ENCODE measurements around the gene CARHSP1.
"Not testable (repeated sequence)": the region's sequence is repeated elsewhere in the genome, so short reads cannot be mapped to it uniquely, and the experiment has no call there.

The CARHSP1 gene

DNA sequence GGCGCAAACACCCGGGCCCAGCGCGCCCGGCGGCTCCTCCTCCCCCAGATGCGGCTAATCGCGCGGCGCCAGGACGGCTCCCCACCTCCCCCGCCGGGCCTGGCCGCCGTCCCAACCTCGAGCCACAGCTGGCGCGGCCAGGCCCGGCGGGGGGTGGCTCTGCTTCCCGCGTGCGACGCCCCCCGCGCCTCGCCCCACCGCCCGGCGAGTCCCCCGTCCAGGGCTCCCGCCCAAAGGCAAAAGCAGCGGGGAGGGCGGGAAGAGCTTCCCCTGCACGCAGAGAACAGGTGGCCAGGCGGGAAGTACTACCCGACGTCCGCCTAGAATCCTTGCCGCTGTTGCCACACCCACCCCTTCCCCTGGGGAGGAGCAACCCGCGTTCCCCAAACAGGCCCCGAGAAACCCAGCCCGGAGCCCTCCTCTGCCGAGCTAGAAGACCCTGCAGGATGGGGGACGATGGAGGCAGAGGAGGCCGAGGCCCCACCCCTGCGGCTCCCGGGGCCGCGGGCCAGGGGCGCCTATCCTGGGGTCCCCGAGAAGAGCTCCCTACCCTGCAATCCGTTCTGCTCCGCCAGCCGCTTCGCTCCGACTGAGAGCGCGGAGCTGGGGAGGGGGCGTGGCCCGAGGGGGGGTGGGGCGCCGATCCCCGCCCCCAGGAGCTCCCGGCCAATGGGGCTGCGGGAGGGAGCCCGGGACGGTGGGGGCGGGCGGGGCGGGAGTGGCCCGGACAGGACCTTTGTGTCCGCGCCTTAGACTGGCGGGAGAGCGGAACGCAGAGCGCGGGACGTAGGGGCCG, at the start of gene CARHSP1:
Gene CARHSP1 (minus strand): TSS at position 591 of the 796 bp plus-strand sequence. CDS start 9,678 bp downstream, outside the sequence.
- peaks cover 33% of the 10 kb centered on the region for H3K4me1 ChIP-seq (ENCODE audit: control insufficient read depth, insufficient read depth, low read length)
- H3K36me3 ChIP-seq (ENCODE audit: control insufficient read depth, insufficient read depth, low read length) = peaks cover 6% of the 10 kb centered on the region
- H3K27me3 ChIP-seq (ENCODE audit: control insufficient read depth, insufficient read depth, low read length) = no peaks in the 10 kb centered on the region
- H3K4me3 ChIP-seq (ENCODE audit: low read depth, low read length) = peak within 1 kb of the TSS; percentile 98
- no peaks in the 10 kb centered on the region for H3K9me3 ChIP-seq (ENCODE audit: control insufficient read depth, insufficient read depth, low read length)
- peak within 1 kb of the TSS; percentile 89 for H3K9ac ChIP-seq (ENCODE audit: low read depth, low read length)
- H3K27ac ChIP-seq (ENCODE audit: low read depth, low read length) = peak within 1 kb of the TSS; percentile 90

DNA sequence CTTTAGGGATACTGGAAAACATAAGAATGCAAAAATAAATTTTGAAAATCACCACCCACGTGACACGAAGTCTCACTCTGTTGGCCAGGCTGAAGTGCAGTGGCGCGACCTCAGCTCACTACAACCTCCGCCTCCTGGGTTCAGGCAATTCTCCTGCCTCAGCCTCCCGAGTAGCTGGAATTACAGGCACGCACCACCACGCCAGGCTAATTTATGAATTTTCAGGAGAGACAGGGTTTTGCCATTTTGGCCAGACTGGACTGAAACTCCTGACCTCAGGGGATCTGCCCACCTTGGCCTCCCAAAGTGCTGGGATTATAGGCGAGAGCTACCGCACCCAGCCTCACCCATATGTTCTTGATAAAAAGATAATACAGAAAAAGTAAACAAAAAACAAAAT, 48.5 kb upstream of the CARHSP1 start:
- H3K9ac ChIP-seq (ENCODE audit: low read depth, low read length); H3K27me3 ChIP-seq (ENCODE audit: control insufficient read depth, insufficient read depth, low read length); H3K4me3 ChIP-seq (ENCODE audit: low read depth, low read length); H3K9me3 ChIP-seq (ENCODE audit: control insufficient read depth, insufficient read depth, low read length); H3K27ac ChIP-seq (ENCODE audit: low read depth, low read length); H3K4me1 ChIP-seq (ENCODE audit: control insufficient read depth, insufficient read depth, low read length): not testable (repeated sequence)
- H3K36me3 ChIP-seq (ENCODE audit: control insufficient read depth, insufficient read depth, low read length) = peaks cover 98% of the 10 kb centered on the region

DNA sequence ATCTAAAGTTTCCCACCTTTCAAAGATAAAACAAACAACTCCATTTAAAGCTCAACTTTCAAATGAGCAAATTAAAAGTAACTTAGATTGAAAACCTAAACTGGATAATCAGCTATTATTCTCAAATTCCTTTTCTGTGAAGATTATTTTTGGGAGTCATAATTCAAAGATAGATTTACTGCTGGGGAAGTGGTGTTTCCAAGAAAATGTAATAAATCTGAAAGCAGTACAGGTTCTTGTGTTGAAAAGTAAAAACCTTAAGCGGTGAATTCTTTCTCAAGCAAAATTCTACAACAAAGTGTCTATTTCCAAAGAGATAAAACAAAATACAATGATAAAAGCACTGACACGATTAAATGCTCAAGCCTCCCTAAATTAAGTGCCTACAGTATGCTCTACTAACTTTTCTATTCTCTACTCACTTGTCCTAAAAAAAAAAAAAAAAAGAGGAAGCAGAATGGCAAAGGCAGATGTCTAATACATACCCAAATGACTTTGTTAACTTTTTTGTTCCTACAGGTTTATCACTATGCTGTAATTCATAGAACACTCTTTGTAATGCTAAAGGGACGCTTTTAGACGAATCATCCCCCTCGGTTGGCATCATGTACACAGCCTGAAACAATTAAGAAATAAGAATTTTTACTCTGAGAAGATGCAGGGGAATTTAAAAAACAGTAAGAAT, 47.9 kb upstream of the CARHSP1 start:
- peaks cover 98% of the 10 kb centered on the region for H3K36me3 ChIP-seq (ENCODE audit: control insufficient read depth, insufficient read depth, low read length)
- no peak overlapping the region for H3K27ac ChIP-seq (ENCODE audit: low read depth, low read length)
- H3K4me1 ChIP-seq (ENCODE audit: control insufficient read depth, insufficient read depth, low read length) = 0 out of 2 replicates have a peak, but pooled peaks cover 3% of the 10 kb centered on the region
- no peaks in the 10 kb centered on the region for H3K27me3 ChIP-seq (ENCODE audit: control insufficient read depth, insufficient read depth, low read length)
- no peaks in the 10 kb centered on the region for H3K9me3 ChIP-seq (ENCODE audit: control insufficient read depth, insufficient read depth, low read length)
- no peak overlapping the region for H3K9ac ChIP-seq (ENCODE audit: low read depth, low read length)
- H3K4me3 ChIP-seq (ENCODE audit: low read depth, low read length) = no peak overlapping the region

DNA sequence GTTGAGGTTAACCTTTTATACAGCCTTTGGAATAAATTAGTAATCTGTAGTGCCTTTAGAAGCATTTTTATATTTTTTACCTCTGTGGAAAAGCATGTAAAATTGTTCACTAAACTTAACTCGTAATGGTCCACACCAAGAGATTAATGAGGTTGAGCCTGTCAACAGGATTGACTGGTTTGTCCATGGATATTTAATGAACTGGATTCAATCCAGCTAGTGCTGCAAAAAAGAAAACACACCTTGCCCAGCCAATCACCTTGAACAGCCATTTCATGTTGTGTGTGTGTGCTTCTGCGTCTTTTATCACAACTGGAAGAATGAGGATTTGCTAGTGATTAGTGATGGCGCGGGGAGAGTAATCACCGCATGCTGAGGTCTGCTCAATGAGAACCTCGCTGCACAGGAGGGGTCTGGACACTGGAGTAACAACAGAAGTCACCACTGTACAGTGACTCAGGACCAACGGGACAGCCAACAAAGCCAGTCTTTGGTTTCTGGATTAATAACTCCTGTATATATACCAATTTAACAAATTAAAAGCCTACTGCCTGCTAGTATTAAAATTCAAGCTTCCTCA, 47.0 kb upstream of the CARHSP1 start:
- H3K36me3 ChIP-seq (ENCODE audit: control insufficient read depth, insufficient read depth, low read length) = peaks cover 98% of the 10 kb centered on the region
- H3K9ac ChIP-seq (ENCODE audit: low read depth, low read length) = no peak overlapping the region
- H3K4me3 ChIP-seq (ENCODE audit: low read depth, low read length) = no peak overlapping the region
- peaks cover 9% of the 10 kb centered on the region for H3K4me1 ChIP-seq (ENCODE audit: control insufficient read depth, insufficient read depth, low read length)
- no peaks in the 10 kb centered on the region for H3K9me3 ChIP-seq (ENCODE audit: control insufficient read depth, insufficient read depth, low read length)
- H3K27me3 ChIP-seq (ENCODE audit: control insufficient read depth, insufficient read depth, low read length) = no peaks in the 10 kb centered on the region
- H3K27ac ChIP-seq (ENCODE audit: low read depth, low read length) = no peak overlapping the region

DNA sequence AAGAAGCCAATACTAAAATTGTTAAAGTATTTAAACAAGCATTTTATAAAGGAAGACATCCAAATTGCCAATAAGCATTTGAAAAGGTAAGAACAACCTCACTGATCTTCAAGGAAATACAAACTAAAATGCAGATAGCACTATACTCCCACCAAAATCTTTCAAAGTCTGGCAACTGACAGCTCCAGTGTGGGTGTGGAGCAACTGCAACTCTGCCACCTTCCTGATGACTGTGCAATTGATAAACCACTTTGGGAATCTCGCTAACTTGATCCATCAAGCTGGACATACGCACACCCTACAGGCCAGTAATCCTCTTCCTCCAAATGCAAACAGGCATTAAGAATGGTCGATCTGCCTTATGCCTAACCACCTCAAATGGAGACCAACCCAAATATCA, 45.3 kb upstream of the CARHSP1 start:
- H3K4me1 ChIP-seq (ENCODE audit: control insufficient read depth, insufficient read depth, low read length) = peaks cover 11% of the 10 kb centered on the region
- H3K9me3 ChIP-seq (ENCODE audit: control insufficient read depth, insufficient read depth, low read length) = no peaks in the 10 kb centered on the region
- H3K36me3 ChIP-seq (ENCODE audit: control insufficient read depth, insufficient read depth, low read length) = peaks cover 97% of the 10 kb centered on the region
- H3K27ac ChIP-seq (ENCODE audit: low read depth, low read length) = no peak overlapping the region
- no peak overlapping the region for H3K9ac ChIP-seq (ENCODE audit: low read depth, low read length)
- H3K27me3 ChIP-seq (ENCODE audit: control insufficient read depth, insufficient read depth, low read length) = no peaks in the 10 kb centered on the region
- no peak overlapping the region for H3K4me3 ChIP-seq (ENCODE audit: low read depth, low read length)

DNA sequence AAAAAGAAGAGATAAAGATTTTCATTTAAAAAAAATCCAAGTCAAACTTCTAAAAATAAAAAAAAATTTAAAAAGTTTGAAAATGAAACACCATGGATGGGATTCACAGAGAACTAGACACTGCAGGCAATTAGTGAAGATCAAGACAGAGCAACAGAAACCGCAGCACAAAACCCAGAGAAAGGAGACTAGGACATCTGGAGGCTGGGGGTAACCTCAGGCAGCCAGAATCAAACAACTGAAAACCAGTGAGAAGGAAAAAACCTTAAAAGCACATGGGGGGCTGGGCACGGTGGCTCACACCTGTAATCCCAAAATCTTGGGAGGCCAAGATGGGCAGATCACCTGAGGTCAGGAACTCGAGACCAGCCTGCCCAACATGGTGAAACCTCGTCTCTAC, 44.0 kb upstream of the CARHSP1 start:
- peaks cover 11% of the 10 kb centered on the region for H3K4me1 ChIP-seq (ENCODE audit: control insufficient read depth, insufficient read depth, low read length)
- H3K9ac ChIP-seq (ENCODE audit: low read depth, low read length) = no peak overlapping the region
- H3K27ac ChIP-seq (ENCODE audit: low read depth, low read length) = no peak overlapping the region
- no peaks in the 10 kb centered on the region for H3K27me3 ChIP-seq (ENCODE audit: control insufficient read depth, insufficient read depth, low read length)
- H3K9me3 ChIP-seq (ENCODE audit: control insufficient read depth, insufficient read depth, low read length) = no peaks in the 10 kb centered on the region
- no peak overlapping the region for H3K4me3 ChIP-seq (ENCODE audit: low read depth, low read length)
- peaks cover 98% of the 10 kb centered on the region for H3K36me3 ChIP-seq (ENCODE audit: control insufficient read depth, insufficient read depth, low read length)

GRCh38 chr16:8910811-8911210, 42.0 kb upstream of the CARHSP1 start:
- peaks cover 98% of the 10 kb centered on the region for H3K36me3 ChIP-seq (ENCODE audit: control insufficient read depth, insufficient read depth, low read length)
- no peaks in the 10 kb centered on the region for H3K27me3 ChIP-seq (ENCODE audit: control insufficient read depth, insufficient read depth, low read length)
- no peak overlapping the region for H3K27ac ChIP-seq (ENCODE audit: low read depth, low read length)
- H3K9ac ChIP-seq (ENCODE audit: low read depth, low read length) = no peak overlapping the region
- H3K4me3 ChIP-seq (ENCODE audit: low read depth, low read length) = no peak overlapping the region
- H3K4me1 ChIP-seq (ENCODE audit: control insufficient read depth, insufficient read depth, low read length) = peaks cover 11% of the 10 kb centered on the region
- no peaks in the 10 kb centered on the region for H3K9me3 ChIP-seq (ENCODE audit: control insufficient read depth, insufficient read depth, low read length)

- Histone ChIP-seq H3K9me3 (ENCODE audit: control insufficient read depth, insufficient read depth, low read length) (no peaks in the 10 kb centered on the region), H3K27me3 (ENCODE audit: control insufficient read depth, insufficient read depth, low read length) (no peaks in the 10 kb centered on the region), H3K4me1 (ENCODE audit: control insufficient read depth, insufficient read depth, low read length) (peaks cover 11% of the 10 kb centered on the region), H3K4me3 (ENCODE audit: low read depth, low read length) (no peak overlapping the region), H3K9ac (ENCODE audit: low read depth, low read length) (no peak overlapping the region), H3K27ac (ENCODE audit: low read depth, low read length) (no peak overlapping the region), H3K36me3 (ENCODE audit: control insufficient read depth, insufficient read depth, low read length) (peaks cover 98% of the 10 kb centered on the region)
Observed at GRCh38 chr16:8908810-8909468, 40.1 kb upstream of the CARHSP1 start.

DNA sequence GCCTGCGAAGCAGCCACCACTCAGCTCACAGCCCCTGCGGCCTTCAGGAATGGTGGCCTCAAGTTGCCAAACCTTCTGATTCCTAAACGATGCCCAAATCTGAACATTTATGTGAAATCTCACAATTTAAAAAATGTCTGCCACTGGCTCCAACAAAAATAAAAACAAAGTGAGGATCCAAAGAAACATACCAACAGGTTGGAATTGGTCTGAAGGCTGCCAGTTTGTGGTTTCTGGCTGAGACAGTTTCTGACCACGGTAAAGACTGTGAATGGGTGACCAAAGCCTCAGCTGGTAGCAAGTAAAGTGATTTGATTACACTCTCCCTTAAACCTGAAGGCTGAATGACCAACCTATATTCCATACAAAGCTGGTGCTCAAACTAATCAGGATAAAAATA, 38.3 kb upstream of the CARHSP1 start:
- Histone ChIP-seq H3K27ac (ENCODE audit: low read depth, low read length) (no peak overlapping the region), H3K36me3 (ENCODE audit: control insufficient read depth, insufficient read depth, low read length) (peaks cover 99% of the 10 kb centered on the region), H3K9ac (ENCODE audit: low read depth, low read length) (no peak overlapping the region), H3K9me3 (ENCODE audit: control insufficient read depth, insufficient read depth, low read length) (no peaks in the 10 kb centered on the region), H3K4me3 (ENCODE audit: low read depth, low read length) (no peak overlapping the region), H3K4me1 (ENCODE audit: control insufficient read depth, insufficient read depth, low read length) (peaks cover 11% of the 10 kb centered on the region), H3K27me3 (ENCODE audit: control insufficient read depth, insufficient read depth, low read length) (no peaks in the 10 kb centered on the region)

GRCh38 chr16:8905795-8906591, 37.2 kb upstream of the CARHSP1 start:
- H3K36me3 ChIP-seq (ENCODE audit: control insufficient read depth, insufficient read depth, low read length) = peaks cover 99% of the 10 kb centered on the region
- peaks cover 4% of the 10 kb centered on the region for H3K4me1 ChIP-seq (ENCODE audit: control insufficient read depth, insufficient read depth, low read length)
- no peaks in the 10 kb centered on the region for H3K9me3 ChIP-seq (ENCODE audit: control insufficient read depth, insufficient read depth, low read length)
- no peak overlapping the region for H3K4me3 ChIP-seq (ENCODE audit: low read depth, low read length)
- no peak overlapping the region for H3K9ac ChIP-seq (ENCODE audit: low read depth, low read length)
- H3K27me3 ChIP-seq (ENCODE audit: control insufficient read depth, insufficient read depth, low read length) = no peaks in the 10 kb centered on the region
- peak overlapping the region; percentile 22 for H3K27ac ChIP-seq (ENCODE audit: low read depth, low read length)
